Tibial nerve (tissue), 4 donors: ENCODE results near the gene SLF2. TPM values are rescaled to one million over a fixed set of nuclear protein-coding genes. Genes with fewer than 3 reads are reported as not detected.
"Not testable (repeated sequence)": the region's sequence is repeated elsewhere in the genome, so short reads cannot be mapped to it uniquely, and the experiment has no call there.

Experiments used
- DNase-seq, 2 donors: peaks; one replicate each; pipeline ENCODE4 v3.0.0-alpha.2; 2019; ENCODE audit warnings: low spot score in 2 of 2
- H3K27ac ChIP-seq, 4 donors: fragments of 200-600 bp; sonication (generic) in 3 of 4; one replicate each; pipeline ENCODE4 v1.5.1; 2017 to 2019; ENCODE audit warnings: mild to moderate bottlenecking in 1 of 4
- H3K27me3 ChIP-seq, 2 donors: fragments of 200-600 bp; sonication (generic) in 1 of 2; one replicate each; pipeline versions ENCODE4 v1.5.1 to v1.6.0; 2017 to 2019
- H3K36me3 ChIP-seq, 3 donors: fragments of 200-600 bp; sonication (generic); one replicate each; pipeline ENCODE4 v1.5.1; 2018 to 2019
- H3K4me1 ChIP-seq, 4 donors: fragments of 200-600 bp; sonication (generic) in 3 of 4; one replicate each; pipeline ENCODE4 v1.5.1; 2017 to 2019
- H3K4me3 ChIP-seq, 4 donors: fragments of 200-600 bp; sonication (generic) in 3 of 4; one replicate each; pipeline ENCODE4 v1.5.1; 2017 to 2019; ENCODE audit warnings: mild to moderate bottlenecking in 1 of 4, moderate library complexity in 1 of 4
- H3K9me3 ChIP-seq, 4 donors: fragments of 200-600 bp; sonication (generic) in 3 of 4; one replicate each; pipeline ENCODE4 v1.5.1; 2017 to 2019
- CTCF ChIP-seq, 5 experiments: fragments of 200-600 bp in 3 of 5; fragments of 450-650 bp in 2 of 5; sonication (generic) in 3 of 5; IDR thresholded peaks; one replicate each; pipeline ENCODE4 v1.5.1; 2016 to 2019; ENCODE audit warnings: antibody characterized with exemption in 5 of 5, mild to moderate bottlenecking in 3 of 5, moderate library complexity in 2 of 5
- EP300 ChIP-seq, 2 donors: sonication (generic); formaldehyde crosslinking; IDR thresholded peaks; one replicate each; pipeline ENCODE4 v1.6.1; 2017; ENCODE audit warnings: antibody characterized with exemption in 2 of 2, mild to moderate bottlenecking in 1 of 2
- POLR2A ChIP-seq, 2 donors: fragments of 450-650 bp; IDR thresholded peaks; one replicate each; pipeline ENCODE4 v1.6.1; 2017; ENCODE audit warnings: antibody characterized with exemption in 2 of 2, mild to moderate bottlenecking in 2 of 2, moderate library complexity in 2 of 2
- WGBS, 2 donors: methylation state at CpG; one replicate each; pipeline ENCODE4 v1.1.5; 2018; 5-methylcytosine and 5-hydroxymethylcytosine counted together
- total RNA-seq, 4 donors: library from RNA; depleted of rRNA; stranded (reverse); fragments of >200 nt; gene quantifications; one replicate each; pipeline ENCODE4 v1.1.0, GENCODE V29; 2016

Gene SLF2
- total RNA-seq, 4 donors from 2014 or later = 25.7 to 37.7 (median 29.7) TPM

GRCh38 chr10:100970076-100970913, 57.5 kb downstream of the SLF2 start:
- no peaks in the 10 kb centered on the region for H3K27me3 ChIP-seq

GRCh38 chr10:100970914-100971811, 58.4 kb downstream of the SLF2 start:
- H3K27me3 ChIP-seq = no peaks in the 10 kb centered on the region
- 68 to 72% methylated on average over 4 of the region's 4 CpGs for WGBS, 2 donors
- no peak for DNase-seq
- no peaks in the 10 kb centered on the region for H3K9me3 ChIP-seq
- peaks cover 0 to 29% (median 14%) of the 10 kb centered on the region in 4 donors for H3K4me1 ChIP-seq
- peak overlapping the region in 1 of 4 donors; percentile 43 for H3K27ac ChIP-seq
- H3K4me3 ChIP-seq = no peak overlapping the region
- TF ChIP-seq POLR2A (IDR thresholded peaks at IDR 0.05) = no peak
- no peak for TF ChIP-seq CTCF (IDR thresholded peaks at IDR 0.05)
- TF ChIP-seq EP300 (IDR thresholded peaks at IDR 0.05) = no peak
- peaks cover 0 to 14% (median 0%) of the 10 kb centered on the region in 3 donors for H3K36me3 ChIP-seq

More at GRCh38 chr10:100970076-100970913, 57.5 kb downstream of the SLF2 start:
- H3K4me1 ChIP-seq = peaks cover 0 to 29% (median 14%) of the 10 kb centered on the region in 4 donors
- peak overlapping the region; percentile 47 to 81 (median 58) for H3K4me3 ChIP-seq
- H3K36me3 ChIP-seq = peaks cover 0 to 21% (median 0%) of the 10 kb centered on the region in 3 donors
- TF ChIP-seq EP300 (IDR thresholded peaks at IDR 0.05) (no peak), POLR2A (IDR thresholded peaks at IDR 0.05) (no peak), CTCF (IDR thresholded peaks at IDR 0.05) (no peak)
- H3K9me3 ChIP-seq = no peaks in the 10 kb centered on the region
- DNase-seq = no peak
- WGBS, 2 donors = 33 to 36% methylated on average over 13 of the region's 13 CpGs
- peak overlapping the region in 3 of 4 donors; percentile 70 to 78 (median 75) for H3K27ac ChIP-seq

- Histone ChIP-seq H3K9me3 (no peaks in the 10 kb centered on the region), H3K4me1 (peaks cover 0 to 29% (median 14%) of the 10 kb centered on the region in 4 donors), H3K36me3 (peaks cover 0 to 15% (median 0%) of the 10 kb centered on the region in 3 donors), H3K27ac (peak overlapping the region in 1 of 4 donors; percentile 43), H3K27me3 (no peaks in the 10 kb centered on the region), H3K4me3 (no peak overlapping the region)
- no peak for TF ChIP-seq EP300 (IDR thresholded peaks at IDR 0.05)
- TF ChIP-seq POLR2A (IDR thresholded peaks at IDR 0.05) = no peak
- 59 to 65% methylated on average over 13 of the region's 13 CpGs for WGBS, 2 donors
- DNase-seq = no peak
Observed at GRCh38 chr10:100972115-100972903, 59.5 kb downstream of the SLF2 start.

GRCh38 chr10:100972904-100973535, 60.3 kb downstream of the SLF2 start:
- Histone ChIP-seq H3K27ac (no peak overlapping the region), H3K4me1 (peaks cover 0 to 29% (median 14%) of the 10 kb centered on the region in 4 donors), H3K9me3 (no peaks in the 10 kb centered on the region), H3K27me3 (no peaks in the 10 kb centered on the region), H3K4me3 (no peak overlapping the region), H3K36me3 (peaks cover 0 to 23% (median 0%) of the 10 kb centered on the region in 3 donors)
- 83 to 85% methylated on average over 4 to 5 of the region's 6 CpGs for WGBS, 2 donors
- DNase-seq = no peak
- TF ChIP-seq POLR2A (IDR thresholded peaks at IDR 0.05) (no peak), EP300 (IDR thresholded peaks at IDR 0.05) (no peak), CTCF (IDR thresholded peaks at IDR 0.05) (no peak)

- not testable (repeated sequence) for DNase-seq, H3K27ac ChIP-seq, H3K4me3 ChIP-seq, H3K27me3 ChIP-seq, H3K9me3 ChIP-seq
- Histone ChIP-seq H3K36me3 (peaks cover 0 to 46% (median 0%) of the 10 kb centered on the region in 3 donors), H3K4me1 (peaks cover 0 to 11% (median 0%) of the 10 kb centered on the region in 4 donors)
- WGBS, 2 donors = 83 to 85% methylated on average over 8 of the region's 8 CpGs
Observed at GRCh38 chr10:100975397-100975796, 62.6 kb downstream of the SLF2 start.
